Glomerular endothelial cell (primary cell): ENCODE data around the gene DIPK1B. TPM values are rescaled to one million over a fixed set of nuclear protein-coding genes. Genes with fewer than 3 reads are reported as not detected.

Experiments used
- DNase-seq: peaks from one replicate; pipeline ENCODE4 v3.0.0-alpha.2; 2011; ENCODE audit warnings: low read depth, low spot score; ENCODE audit errors: extremely low read depth
- total RNA-seq: library from RNA; depleted of rRNA; stranded (reverse); fragments of >200 nt; gene quantifications from 2 replicates; pipeline ENCODE4 v1.2.3, GENCODE V29; 2015

DIPK1B gene
- total RNA-seq, 1 donor from 2014 or later = 247 TPM

GRCh38 chr9:136733611-136734010, 21.2 kb downstream of the DIPK1B start:
- no peak for DNase-seq

DNA sequence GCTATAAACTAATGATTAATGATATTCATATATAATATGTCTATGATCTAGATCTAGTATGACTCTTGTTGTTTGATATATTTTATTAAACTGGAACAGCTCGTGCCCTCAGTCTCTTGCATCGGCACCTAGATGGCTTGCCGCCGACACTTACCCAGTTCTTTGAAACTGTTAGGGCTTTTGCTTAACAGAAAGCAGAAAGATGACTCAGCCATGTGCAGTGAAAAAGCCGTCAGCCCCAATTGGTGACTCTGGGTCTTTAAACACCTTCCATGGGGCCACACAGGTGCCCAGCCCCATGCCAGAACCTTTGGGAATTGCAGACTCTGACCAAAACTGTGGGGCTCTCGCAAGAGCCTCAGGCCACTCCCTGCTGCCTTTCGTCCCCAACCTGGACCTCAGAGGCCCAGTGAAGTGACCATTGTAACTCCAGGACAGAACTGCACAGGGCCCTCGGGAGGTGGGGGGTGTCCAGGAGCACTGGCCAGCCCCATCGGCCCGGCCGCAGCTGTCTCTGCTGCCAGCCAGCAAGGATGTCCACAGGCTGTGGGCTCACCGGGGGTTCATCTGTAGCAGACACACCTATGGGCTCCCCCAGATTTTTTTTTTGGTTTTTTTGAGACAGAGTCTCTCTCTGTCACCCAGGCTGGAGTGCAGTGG, 22.6 kb downstream of the DIPK1B start:
- DNase-seq = no peak

- DNase-seq = no peak
Observed at GRCh38 chr9:136735812-136736480, 23.6 kb downstream of the DIPK1B start.

DNA sequence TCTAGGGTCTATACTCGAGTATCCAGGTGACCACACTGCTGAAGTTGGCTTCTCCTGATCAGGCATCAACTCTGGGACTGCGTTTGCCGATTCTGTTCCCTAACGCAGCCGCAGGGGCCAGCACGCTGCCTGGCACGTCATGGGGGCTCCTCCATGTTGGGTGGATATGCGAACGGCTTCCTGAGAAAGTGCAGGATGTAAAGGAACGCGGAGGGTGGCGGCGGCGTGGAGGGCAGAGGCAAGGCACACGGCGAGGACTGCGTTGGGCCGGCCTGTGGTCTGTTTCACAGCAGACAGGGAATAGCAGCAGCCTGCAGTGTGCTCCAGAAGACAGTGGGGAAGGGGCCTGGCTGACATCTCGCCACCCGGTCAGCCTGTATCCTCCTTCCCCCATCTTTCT, 26.6 kb downstream of the DIPK1B start:
- DNase-seq = no peak

DNA sequence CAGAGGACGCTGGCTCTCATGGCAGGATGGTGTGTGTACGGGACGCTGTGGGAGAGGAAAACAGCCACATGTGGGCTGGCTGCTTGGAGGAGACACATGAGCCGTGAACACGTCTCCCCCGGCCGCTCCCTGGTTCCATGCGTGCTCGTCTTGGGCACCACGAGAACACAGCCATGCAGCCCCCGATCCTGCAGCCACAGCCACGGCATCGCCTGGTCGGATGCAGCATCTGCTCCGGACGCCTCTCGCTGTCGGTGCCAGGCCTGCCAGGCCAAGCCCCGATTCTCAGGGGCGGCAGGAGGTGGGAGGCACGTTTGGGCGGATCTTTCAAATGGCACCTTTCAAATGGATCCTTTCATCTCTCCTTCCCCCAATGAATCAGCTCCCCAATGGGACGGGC, 27.1 kb downstream of the DIPK1B start:
- DNase-seq = no peak

GRCh38 chr9:136740069-136740468, 27.7 kb downstream of the DIPK1B start:
- DNase-seq = no peak

GRCh38 chr9:136740491-136740890, 28.1 kb downstream of the DIPK1B start:
- no peak for DNase-seq

GRCh38 chr9:136740971-136741882, 28.9 kb downstream of the DIPK1B start:
- DNase-seq = no peak

GRCh38 chr9:136741883-136742571, 29.7 kb downstream of the DIPK1B start:
- no peak for DNase-seq

GRCh38 chr9:136742591-136743391, 30.4 kb downstream of the DIPK1B start, which contains the start of gene LCN10:
Gene LCN10 (minus strand): TSS chr9:136742940. CDS start chr9:136742903, 37 bp downstream.
- DNase-seq = no peak

DNA sequence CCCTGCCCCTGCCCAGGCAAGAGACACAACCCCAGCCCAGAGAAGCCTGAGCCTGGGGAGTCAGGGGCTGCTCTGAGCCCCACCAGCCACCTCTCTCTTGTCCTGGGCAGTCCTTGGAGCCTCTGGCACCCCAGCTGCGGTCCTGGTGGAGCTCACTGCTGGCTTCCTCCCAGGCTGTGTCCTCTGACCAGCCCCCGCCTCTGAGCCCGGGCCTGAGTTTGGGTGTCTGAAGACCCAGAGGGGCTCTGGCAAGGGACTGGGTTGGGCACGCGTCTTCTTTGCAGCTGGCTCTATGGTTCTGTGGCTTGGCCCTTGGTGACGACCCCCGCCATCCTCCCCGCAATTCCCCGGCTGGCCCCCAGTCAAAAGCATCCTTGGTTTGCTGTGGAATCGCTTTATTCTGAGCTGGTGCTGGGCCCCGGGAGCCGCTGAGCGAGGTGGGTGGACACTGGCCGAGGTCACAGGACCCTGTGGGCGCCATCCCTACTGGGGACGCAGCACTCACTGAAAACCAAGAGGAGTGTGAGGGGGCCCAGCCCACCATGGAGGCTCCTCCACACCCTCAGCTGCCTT, 31.4 kb downstream of the DIPK1B start:
- DNase-seq = no peak

GRCh38 chr9:136744773-136745172, 32.4 kb downstream of the DIPK1B start:
- no peak for DNase-seq

- no peak for DNase-seq
Observed at GRCh38 chr9:136745389-136746154, 33.2 kb downstream of the DIPK1B start.

DNA sequence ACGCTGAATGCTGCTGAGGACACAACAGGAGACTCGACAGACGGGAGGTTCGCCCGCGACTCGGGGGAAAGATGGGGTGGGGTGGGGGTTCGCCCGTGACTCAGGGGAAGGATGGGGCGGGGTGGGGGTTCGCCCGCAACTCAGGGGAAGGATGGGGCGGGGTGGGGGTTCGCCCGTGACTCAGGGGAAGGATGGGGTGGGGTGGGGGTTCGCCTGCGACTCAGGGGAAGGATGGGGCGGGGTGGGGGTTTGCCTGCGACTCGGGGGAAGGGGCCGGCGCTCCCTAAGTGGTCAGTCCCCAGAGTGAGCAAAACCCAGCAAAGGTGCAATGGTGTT, 33.8 kb downstream of the DIPK1B start:
- no peak for DNase-seq

GRCh38 chr9:136746621-136747020, 34.2 kb downstream of the DIPK1B start:
- DNase-seq = no peak

GRCh38 chr9:136747161-136748060, 35.0 kb downstream of the DIPK1B start:
- DNase-seq = no peak

- no peak for DNase-seq
Observed at GRCh38 chr9:136748201-136748600, 35.8 kb downstream of the DIPK1B start, which contains the start of gene LCN6. Gene LCN6 (minus strand): TSS chr9:136748525. CDS start chr9:136748483, 42 bp downstream.
